ENCODE data around the gene CADM2.

CADM2 gene

GRCh38 chr3:85074003-85074402 lies 115.2 kb downstream of the CADM2 start:
- TF ChIP-seq CTCF (conservative IDR thresholded peaks at IDR 0.05; ENCODE audit: low read depth, low read length), result no peak
- Histone ChIP-seq H3K27me3 (ENCODE audit: insufficient read depth, low read depth) (no peaks in the 10 kb centered on the region), H3K4me1 (ENCODE audit: low read depth, poor library complexity, severe bottlenecking) (no peaks in the 10 kb centered on the region), H3K4me2 (no peak overlapping the region), H4K20me1 (ENCODE audit: insufficient read depth) (no peaks in the 10 kb centered on the region), H3K27ac (no peak overlapping the region), H3K79me2 (ENCODE audit: insufficient read depth, low read depth) (no peaks in the 10 kb centered on the region), H3K9ac (no peak overlapping the region), H3K36me3 (ENCODE audit: insufficient read depth) (no peaks in the 10 kb centered on the region), H3K4me3 (IDR thresholded peaks at IDR 0.05; ENCODE audit: insufficient read depth, low read depth, low read length) (no peak overlapping the region), H2AFZ (ENCODE audit: low read depth) (no peak overlapping the region)

GRCh38 chr3:85075663-85076062 lies 116.9 kb downstream of the CADM2 start:
- no peak overlapping the region for H3K27ac ChIP-seq
- H3K4me3 ChIP-seq (IDR thresholded peaks at IDR 0.05; ENCODE audit: insufficient read depth, low read depth, low read length), result no peak overlapping the region
- no peaks in the 10 kb centered on the region for H3K27me3 ChIP-seq (ENCODE audit: insufficient read depth, low read depth)
- H3K9ac ChIP-seq, result no peak overlapping the region
- no peaks in the 10 kb centered on the region for H3K36me3 ChIP-seq (ENCODE audit: insufficient read depth)
- H3K4me1 ChIP-seq (ENCODE audit: low read depth, poor library complexity, severe bottlenecking), result no peaks in the 10 kb centered on the region
- TF ChIP-seq CTCF (conservative IDR thresholded peaks at IDR 0.05; ENCODE audit: low read depth, low read length), result no peak
- H3K79me2 ChIP-seq (ENCODE audit: insufficient read depth, low read depth), result no peaks in the 10 kb centered on the region
- H3K4me2 ChIP-seq, result no peak overlapping the region
- no peak overlapping the region for H2AFZ ChIP-seq (ENCODE audit: low read depth)
- no peaks in the 10 kb centered on the region for H4K20me1 ChIP-seq (ENCODE audit: insufficient read depth)

- Histone ChIP-seq H3K9ac (no peak overlapping the region), H2AFZ (ENCODE audit: low read depth) (no peak overlapping the region), H4K20me1 (ENCODE audit: insufficient read depth) (no peaks in the 10 kb centered on the region), H3K36me3 (ENCODE audit: insufficient read depth) (no peaks in the 10 kb centered on the region), H3K27me3 (ENCODE audit: insufficient read depth, low read depth) (no peaks in the 10 kb centered on the region), H3K4me3 (IDR thresholded peaks at IDR 0.05; ENCODE audit: insufficient read depth, low read depth, low read length) (no peak overlapping the region), H3K79me2 (ENCODE audit: insufficient read depth, low read depth) (no peaks in the 10 kb centered on the region), H3K4me1 (ENCODE audit: low read depth, poor library complexity, severe bottlenecking) (no peaks in the 10 kb centered on the region), H3K4me2 (no peak overlapping the region), H3K27ac (no peak overlapping the region)
- TF ChIP-seq CTCF (conservative IDR thresholded peaks at IDR 0.05; ENCODE audit: low read depth, low read length), result no peak
These were observed 118.2 kb downstream of the CADM2 start for GRCh38 chr3:85077018-85077417.

- no peak for TF ChIP-seq CTCF (conservative IDR thresholded peaks at IDR 0.05; ENCODE audit: low read depth, low read length)
These were observed 122.6 kb downstream of the CADM2 start for GRCh38 chr3:85081191-85081906.

More at GRCh38 chr3:85081191-85081906, 122.6 kb downstream of the CADM2 start:
- H3K4me3 ChIP-seq (IDR thresholded peaks at IDR 0.05; ENCODE audit: insufficient read depth, low read depth, low read length), result no peak overlapping the region
- H4K20me1 ChIP-seq (ENCODE audit: insufficient read depth), result no peaks in the 10 kb centered on the region
- H3K9ac ChIP-seq, result no peak overlapping the region
- no peaks in the 10 kb centered on the region for H3K36me3 ChIP-seq (ENCODE audit: insufficient read depth)
- H3K27me3 ChIP-seq (ENCODE audit: insufficient read depth, low read depth), result no peaks in the 10 kb centered on the region
- no peak overlapping the region for H3K27ac ChIP-seq
- no peak overlapping the region for H3K4me2 ChIP-seq
- no peaks in the 10 kb centered on the region for H3K4me1 ChIP-seq (ENCODE audit: low read depth, poor library complexity, severe bottlenecking)
- H3K79me2 ChIP-seq (ENCODE audit: insufficient read depth, low read depth), result no peaks in the 10 kb centered on the region
- H2AFZ ChIP-seq (ENCODE audit: low read depth), result no peak overlapping the region

All from KMS-11 (cell line).